HCT116 (cell line): ENCODE results near the gene ACADVL.

Experiments used
- CTCF ChIP-seq, 3 experiments: fragments of 200-600 bp in 1 of 3; sonication (generic) in 1 of 3; IDR thresholded peaks in 2 of 3; conservative IDR thresholded peaks in 1 of 3; 2 replicates each; pipeline ENCODE4 v1.5.1; 2012 to 2017; ENCODE audit warnings: low read depth in 2 of 3, low read length in 2 of 3, antibody characterized with exemption in 1 of 3, borderline replicate concordance in 1 of 3, control low read depth in 1 of 3, mild to moderate bottlenecking in 1 of 3, mixed read lengths in 1 of 3, mixed run types in 1 of 3, moderate library complexity in 1 of 3; ENCODE audit not compliant: insufficient read depth in 1 of 3
- ELF1 ChIP-seq: IDR thresholded peaks from 2 replicates; pipeline ENCODE4 v1.6.1; 2012; ENCODE audit warnings: low read depth, borderline replicate concordance
- EZH2 ChIP-seq: fragments of 200-600 bp; sonication (generic); IDR thresholded peaks from 2 replicates; pipeline ENCODE4 v1.6.1; 2017; ENCODE audit warnings: antibody characterized with exemption, mixed run types
- POLR2A ChIP-seq: IDR thresholded peaks from 2 replicates; pipeline ENCODE4 v1.7.0; 2011; ENCODE audit warnings: borderline replicate concordance; ENCODE audit not compliant: insufficient read depth, insufficient read length; ENCODE audit errors: extremely low read depth
- YY1 ChIP-seq: IDR thresholded peaks from 2 replicates; pipeline ENCODE4 v1.6.1; 2011; ENCODE audit warnings: low read length, low read depth, moderate library complexity, mild to moderate bottlenecking; ENCODE audit not compliant: insufficient replicate concordance; ENCODE audit errors: extremely low read depth

- TF ChIP-seq CTCF (IDR thresholded peaks at IDR 0.05 in 2 of 3, conservative IDR thresholded peaks at IDR 0.05 in 1 of 3; ENCODE audit: borderline replicate concordance in 1 of 3, insufficient read depth in 1 of 3, low read depth in 2 of 3, low read length in 2 of 3) (no peak), EZH2 (no peak), POLR2A (no peak), YY1 (no peak), ELF1 (no peak)
These were observed 29.5 kb downstream of the ACADVL start for GRCh38 chr17:7249214-7249613.
